Measurements from ENCODE around the gene KLHDC9.

KLHDC9 gene

GRCh38 chr1:161132410-161133219, 34.5 kb downstream of the KLHDC9 start, which contains the start of gene DEDD:
TSS of gene DEDD (minus strand) at chr1:161132667. CDS start at chr1:161124462, 8,205 bp downstream.
- DNase-seq (ENCODE audit: low spot score) = peak; percentile 98

- DNase-seq (ENCODE audit: low spot score) = no peak
Measured at GRCh38 chr1:161133220-161133740, 35.1 kb downstream of the KLHDC9 start.

DNA sequence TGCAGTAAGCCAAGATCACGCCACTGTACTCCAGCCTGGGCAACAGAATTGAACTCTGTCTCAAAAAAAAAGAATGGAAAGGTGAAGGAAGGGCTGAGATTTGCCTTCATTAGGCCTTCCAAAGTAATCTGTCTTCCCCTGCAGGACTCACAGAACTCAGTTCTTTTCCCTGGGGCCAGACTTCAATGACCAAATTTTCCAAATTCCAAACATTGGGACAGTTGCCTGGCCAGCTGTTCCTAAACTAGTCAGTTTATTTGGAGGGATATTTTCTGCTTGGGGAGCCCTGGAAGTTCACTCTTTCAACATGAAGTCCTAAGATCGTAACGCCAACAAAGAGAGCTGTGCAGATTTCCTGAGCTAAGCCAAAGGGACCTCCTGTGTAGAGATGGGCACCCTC, 39.7 kb downstream of the KLHDC9 start:
- no peak for DNase-seq (ENCODE audit: low spot score)

GRCh38 chr1:161138431-161138830, 40.3 kb downstream of the KLHDC9 start:
- DNase-seq (ENCODE audit: low spot score) = no peak

GRCh38 chr1:161139766-161140165, 41.6 kb downstream of the KLHDC9 start:
- peak; percentile 59 for DNase-seq (ENCODE audit: low spot score)

DNA sequence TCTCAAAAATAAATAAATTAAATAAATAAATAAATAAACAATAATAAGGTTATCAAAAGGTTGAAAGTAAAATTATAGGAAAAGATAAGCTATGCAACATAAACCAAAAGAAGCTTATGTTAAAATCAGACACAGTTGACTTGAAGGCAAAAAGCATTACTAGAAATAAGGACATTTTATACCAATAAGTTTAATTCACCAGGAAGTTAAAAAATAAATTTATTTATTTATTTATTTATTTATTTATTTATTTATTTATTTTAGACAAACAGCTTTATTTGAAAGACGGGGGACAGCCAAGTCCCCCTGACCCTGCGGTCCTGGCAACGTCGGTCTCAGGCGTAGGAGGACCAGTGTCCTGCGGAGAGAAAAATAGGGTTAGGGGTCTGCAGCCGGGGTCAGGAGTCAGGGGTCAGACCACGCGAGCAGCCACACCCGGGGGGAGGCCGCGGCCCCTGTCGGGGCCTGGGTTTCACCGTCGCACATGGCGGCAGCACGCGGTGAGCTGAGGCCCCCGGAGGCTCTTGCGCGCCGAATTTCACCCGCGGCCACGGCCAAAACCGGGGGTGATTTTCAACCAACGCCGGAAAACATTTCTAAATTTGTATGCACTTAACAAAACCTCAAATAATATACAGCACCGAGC, 42.7 kb downstream of the KLHDC9 start:
- no peak for DNase-seq (ENCODE audit: low spot score)

DNA sequence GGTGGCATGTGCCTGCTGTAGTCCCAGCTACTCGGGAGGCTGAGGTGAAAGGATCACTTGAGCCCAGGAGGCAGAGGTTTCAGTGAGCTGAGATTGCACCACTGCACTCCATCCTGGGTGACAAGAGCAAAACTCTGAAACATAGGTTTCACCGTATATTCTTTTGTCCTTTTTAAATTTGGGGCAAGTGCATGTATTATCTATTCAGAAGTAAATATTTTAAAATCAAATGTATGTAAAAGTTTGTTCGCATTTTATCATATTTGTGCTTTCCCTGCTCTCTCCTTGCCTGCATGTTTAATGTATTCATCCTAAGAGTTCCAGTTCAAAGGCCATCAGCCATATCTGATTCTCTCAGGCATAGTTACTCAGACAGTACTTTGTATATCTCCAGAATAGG, 47.7 kb downstream of the KLHDC9 start:
- DNase-seq (ENCODE audit: low spot score) = no peak
